GM19193 (cell line): Measurements from ENCODE around the gene HAPLN3.

Experiments used
- POLR2A ChIP-seq: IDR thresholded peaks from 4 replicates; pipeline ENCODE4 v1.6.1; 2011; ENCODE audit not compliant: insufficient read depth, insufficient read length; ENCODE audit errors: extremely low read depth

Gene HAPLN3

DNA sequence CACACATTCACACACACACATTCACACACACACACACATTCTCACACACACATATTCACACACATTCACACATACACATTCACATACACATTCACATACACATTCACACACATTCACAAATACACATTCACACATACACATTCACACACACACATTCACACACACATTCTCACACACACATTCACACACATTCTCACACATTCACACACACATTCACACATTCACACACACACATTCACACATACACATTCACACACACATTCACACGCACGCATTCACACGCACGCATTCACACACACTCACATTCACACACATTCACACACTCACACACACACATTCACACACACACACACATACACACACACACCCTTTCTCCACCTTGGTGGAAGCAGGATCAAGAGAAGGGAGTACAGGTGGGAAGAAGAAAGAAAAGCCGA lies 5.7 kb upstream of the HAPLN3 start:
- no peak for TF ChIP-seq POLR2A

DNA sequence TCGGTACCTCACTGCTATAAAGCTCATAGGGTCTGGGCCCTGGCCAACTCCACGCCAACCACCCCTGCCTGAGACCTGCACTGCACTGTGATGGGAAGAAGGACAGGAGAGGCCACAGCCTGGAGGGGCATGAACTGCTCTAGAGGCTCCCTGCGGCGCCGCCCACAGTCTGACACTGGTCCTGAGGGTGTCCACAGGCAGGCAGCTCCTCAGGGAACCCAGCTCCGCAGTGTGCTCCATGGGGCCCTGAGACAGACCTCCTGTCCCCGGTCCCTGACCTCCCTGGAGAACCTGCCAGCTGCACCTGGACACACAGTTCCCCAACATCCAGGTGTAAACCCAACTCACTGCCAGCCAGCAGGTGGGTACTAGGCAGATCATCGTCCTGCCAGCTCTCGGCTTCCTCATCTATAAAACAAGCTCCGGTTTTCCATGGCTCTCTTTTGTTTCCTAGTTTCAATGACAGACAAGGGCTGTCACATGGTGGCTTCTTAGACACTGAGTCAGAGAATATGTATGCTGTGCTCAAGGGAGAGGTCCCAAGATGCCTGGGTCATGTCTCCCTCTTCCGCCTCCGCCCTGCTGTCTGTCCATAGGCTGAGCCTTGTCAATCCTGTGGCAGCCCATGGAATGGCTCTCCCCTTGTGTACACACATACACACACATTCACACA lies 5.1 kb upstream of the HAPLN3 start:
- TF ChIP-seq POLR2A: no peak

DNA sequence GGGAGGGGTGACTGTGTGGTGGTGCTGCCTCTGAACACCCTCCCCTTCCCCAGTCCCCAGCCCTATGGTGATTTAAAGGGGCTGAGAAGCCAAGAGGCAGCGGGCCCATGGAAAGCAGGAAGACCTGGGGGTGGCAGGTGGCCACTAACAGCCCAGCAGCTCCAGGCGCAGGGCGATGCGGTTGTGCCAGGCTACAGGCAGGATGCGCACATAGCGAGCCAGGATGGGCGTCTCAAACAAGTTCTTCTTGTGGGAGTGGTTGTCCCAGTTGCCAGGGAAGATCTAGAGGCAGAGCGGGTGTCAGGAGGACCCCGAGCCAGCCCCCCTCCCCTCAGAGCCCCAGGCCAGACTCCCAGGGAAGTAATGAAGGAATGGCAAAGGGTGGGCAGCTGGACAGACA lies 3.9 kb upstream of the HAPLN3 start:
- no peak for TF ChIP-seq POLR2A

DNA sequence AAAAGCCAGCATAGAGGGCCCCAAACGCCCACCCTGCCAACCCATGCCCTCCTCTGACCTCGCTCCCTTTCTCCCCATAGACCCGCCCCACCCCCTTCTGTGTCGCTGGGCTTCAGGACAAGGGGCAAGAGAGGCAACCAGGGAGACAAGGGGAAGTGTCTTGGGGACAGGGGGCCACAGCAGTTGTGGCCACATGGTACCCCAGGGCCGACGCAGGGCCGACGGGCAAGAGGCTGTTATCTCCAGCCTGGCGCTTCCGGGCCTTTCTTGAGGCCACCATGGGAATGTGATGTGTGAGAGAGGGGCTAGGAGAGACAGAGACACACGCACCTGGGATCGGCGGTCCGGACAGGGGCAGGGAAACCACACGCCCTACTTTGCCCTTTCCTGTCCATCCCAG lies 3.4 kb upstream of the HAPLN3 start:
- no peak for TF ChIP-seq POLR2A

DNA sequence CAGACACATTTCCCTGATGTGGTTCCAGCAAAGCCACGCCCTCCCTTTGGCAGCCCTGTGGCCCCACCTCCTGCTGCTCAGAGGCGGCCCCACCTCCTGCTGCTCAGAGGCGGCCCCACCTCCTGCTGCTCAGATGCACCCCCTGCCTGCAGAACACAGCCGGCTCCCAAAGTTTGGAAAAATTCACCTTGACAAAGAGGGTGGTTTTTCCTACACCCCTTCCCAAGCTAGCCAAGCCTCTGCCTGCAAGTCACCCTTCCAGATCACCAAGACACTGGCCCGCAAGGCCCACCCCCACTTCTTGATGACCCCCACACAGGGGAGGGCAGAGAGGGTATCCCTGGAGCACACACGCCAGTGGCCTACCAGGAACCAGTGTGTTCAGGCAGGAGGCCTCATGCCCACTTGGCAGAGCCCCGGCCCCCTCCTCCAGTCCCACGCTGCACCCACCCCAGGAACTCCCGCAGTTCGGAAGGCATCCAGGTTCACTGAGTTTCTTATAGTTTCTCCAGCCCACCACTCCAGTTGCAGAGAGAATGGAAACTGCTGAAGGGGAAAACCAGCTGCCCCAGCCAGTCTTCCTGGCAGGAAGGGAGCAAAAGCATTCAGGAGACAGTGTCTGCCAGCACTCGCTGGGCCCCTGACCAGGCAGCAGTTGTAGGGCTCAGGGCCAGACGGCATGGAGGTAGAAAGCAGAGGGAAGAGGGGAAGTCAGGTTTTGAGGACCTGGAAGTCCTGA lies 2.3 kb upstream of the HAPLN3 start:
- TF ChIP-seq POLR2A: no peak

DNA sequence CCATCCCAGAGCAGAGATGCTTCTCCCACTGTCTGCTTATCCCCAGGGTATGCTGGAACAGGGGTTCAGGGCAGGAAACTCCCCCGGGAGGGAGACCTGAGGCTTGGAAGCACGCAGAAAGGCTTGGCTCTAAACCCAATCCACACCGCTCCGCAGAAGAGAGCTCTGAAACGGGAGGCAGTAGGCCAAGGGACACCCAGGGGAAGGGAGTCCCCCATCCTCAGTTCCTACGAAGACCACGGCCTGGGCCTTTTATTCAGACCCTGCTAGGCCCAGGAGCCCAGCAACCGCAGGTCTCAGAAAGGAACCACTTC lies 1.8 kb upstream of the HAPLN3 start:
- no peak for TF ChIP-seq POLR2A

DNA sequence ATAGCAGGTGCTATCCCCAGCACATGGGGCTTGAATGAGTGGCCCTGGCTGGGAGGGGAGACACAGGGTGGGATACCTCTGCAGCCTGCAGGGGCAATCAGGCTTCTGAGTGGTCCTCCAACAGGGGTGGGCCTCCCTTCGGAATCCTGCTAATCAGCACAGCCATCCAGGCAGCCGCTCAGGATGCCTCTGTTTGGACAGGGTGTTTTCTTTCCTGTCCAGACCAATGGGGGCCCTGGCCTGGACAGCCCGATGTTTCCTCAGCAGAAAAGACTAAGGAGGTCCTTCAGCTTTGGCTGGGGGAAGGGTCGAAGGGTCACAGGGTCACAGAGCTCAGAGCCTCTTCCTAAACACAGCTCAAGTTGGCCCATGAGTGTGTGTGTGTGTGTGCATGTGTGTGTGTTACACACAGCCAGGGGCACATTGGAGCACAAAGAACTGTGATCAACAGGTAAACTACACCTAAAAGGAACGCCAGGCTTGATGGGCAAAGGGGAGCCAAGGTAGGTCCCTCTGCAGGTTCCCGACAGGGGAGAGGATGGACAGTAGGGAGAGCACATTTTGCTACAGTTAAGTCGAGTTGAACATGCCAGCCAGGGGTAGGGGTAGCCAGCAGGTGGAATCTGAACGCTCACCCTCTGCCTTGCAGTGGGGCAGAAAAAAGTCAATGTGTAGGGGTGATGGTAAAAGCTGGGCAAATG lies 1.1 kb upstream of the HAPLN3 start:
- TF ChIP-seq POLR2A: no peak

DNA sequence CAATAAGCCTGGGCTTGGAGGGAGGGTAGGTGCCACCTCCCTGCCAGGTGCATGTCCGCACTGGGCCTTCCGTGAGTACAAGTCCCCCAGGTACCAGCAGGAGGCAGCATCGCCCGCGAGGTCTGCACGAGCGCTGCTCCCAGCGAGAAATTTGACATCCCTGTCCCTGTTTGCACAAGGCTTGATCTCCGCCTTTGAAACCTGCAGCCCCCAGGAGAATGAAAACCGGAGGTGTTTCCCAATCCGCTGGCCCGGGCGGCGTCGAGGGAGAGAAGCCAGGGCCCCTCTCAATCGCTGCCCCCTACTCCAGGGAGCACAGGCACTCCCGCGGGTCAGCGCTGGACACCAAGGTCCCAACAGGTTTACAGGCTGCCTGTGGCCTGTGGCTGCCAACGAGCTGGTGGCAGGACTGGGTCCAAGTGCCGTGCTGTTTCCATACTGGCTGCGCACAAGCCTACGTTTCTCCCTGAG lies 961 bp downstream of the HAPLN3 start:
- TF ChIP-seq POLR2A: no peak

DNA sequence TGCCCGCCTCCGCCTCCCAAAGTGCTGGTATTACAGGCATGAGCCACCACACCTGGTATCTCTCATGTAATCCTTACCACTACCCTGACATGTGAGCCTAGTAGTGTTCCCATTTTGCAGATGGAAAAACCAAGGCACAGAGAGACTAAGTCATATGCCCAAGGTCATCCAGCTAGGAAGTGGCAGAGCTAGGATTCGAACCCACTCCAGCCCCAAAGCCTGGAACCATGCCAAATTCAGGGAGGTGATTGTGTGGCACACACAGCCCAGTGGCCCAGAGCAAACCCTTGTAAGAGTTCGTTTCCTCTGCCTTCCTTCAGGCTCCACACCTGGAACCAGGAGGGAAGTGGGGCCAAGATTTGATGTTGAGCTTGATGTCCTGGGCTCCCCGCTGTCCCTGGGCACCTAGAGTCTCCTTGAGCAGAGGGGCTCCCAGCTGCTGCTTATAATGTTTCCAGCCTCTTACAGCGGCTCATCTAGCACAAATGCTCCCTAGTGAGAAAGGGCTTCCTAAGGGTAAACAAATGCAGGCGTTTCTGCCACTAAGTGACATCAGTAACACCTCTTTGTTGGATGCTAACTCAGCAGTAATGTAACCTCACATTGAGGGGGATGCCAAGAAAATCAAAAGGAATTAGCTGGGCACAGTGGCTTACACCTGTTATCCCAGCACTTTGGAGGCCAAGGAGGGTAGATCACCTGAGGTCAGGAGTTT lies 3.6 kb downstream of the HAPLN3 start:
- TF ChIP-seq POLR2A: no peak

DNA sequence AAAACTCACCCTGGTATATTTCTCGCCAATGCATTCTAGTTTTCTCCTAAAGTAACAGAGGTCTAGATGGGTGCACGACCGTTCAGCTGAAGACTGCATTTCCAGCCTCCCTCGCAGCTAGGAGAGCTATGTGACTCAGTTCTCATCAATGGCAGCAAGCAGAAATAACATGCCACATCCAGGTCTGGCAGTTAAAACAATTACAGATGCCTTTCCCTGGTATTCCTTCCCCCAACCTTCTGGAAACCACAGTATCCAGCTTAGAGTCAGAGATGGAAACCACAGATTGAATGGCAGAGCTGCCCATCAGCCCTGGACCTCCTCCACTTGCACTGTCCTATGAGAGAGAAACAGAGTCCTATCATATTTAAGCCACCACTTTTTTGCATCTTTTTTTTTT lies 4.8 kb downstream of the HAPLN3 start:
- TF ChIP-seq POLR2A: no peak

DNA sequence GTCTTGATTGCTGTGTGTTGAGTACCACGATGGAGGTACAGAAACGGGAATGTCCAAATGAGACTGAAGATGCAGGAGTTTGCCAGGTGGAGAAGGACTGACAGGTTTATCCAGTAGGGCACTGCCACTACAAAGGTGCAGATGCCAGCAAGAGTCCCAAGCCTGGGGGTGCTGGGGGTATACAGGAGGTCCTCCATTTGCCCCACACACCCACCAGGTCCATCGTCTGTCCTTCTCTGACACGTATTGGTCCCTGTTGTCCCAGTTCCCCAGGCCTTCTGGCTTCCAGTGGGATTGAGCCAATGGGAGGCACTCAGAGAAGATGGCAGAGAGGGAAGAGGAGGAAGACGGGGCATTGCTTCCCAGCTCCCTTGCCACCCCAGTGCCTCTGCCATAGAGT lies 6.6 kb downstream of the HAPLN3 start:
- no peak for TF ChIP-seq POLR2A

DNA sequence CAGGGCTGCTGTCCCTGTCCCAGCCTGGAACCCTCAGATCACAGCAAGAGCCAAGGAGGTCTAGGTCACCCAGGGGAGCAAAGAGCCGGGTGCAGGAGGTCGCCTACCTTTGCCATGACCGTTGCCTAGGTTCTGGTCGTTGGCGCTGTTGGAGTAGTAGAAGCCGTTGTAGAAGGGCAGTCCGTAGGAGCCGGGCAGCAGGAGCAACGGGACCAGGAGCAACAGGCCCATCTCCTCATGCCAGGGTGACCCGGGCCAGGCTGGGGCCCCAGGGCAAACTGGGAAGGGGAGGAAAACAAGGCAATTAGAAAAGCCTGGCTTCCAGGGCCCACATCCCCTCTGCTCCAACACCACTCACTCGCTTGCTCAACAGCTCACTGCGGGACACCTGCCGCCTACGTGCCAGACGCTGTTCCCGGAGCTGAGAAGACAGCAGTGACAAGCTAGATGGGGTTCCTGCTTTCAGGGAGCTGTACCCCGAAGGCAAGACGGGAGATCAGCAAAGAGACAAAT lies 8.2 kb downstream of the HAPLN3 start:
- no peak for TF ChIP-seq POLR2A

DNA sequence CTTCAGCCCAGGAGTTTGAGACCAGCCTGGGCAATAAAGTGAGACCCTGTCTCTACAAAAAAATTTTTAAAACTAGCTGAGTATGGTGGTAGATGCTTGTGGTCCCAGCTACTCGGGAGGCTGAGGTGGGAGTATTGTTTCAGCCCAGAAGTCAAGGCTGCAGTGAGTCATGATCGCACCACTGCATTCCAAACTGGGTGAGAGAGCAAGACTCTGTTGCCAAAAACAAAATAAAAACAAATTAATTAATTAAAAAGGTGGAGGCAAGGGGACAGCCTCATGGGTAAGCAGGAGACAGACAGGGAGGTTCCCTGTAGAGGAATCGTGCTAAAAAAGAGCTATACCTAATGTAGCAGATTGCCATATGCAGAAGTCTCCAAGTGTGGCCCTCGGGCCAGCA lies 12.6 kb downstream of the HAPLN3 start:
- TF ChIP-seq POLR2A: no peak

DNA sequence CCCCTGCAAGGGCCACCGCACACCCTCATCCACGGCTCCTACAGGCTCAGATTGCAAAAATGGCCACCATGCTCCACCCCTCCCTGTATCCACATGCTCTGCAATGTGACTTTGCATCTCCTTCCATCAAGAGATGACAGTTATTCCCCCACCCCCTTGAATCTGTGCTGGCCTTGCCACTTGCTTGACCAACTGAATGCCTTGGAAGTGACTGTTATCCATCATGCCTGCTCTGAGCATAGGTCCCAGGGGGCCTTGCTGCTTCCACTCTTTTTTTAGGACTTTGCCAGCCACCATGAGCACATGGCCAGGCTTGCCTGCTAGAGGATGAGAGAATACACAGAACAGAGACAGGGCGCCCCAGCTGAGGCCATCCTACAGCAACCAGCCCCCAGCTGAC lies 13.6 kb downstream of the HAPLN3 start:
- TF ChIP-seq POLR2A: no peak

DNA sequence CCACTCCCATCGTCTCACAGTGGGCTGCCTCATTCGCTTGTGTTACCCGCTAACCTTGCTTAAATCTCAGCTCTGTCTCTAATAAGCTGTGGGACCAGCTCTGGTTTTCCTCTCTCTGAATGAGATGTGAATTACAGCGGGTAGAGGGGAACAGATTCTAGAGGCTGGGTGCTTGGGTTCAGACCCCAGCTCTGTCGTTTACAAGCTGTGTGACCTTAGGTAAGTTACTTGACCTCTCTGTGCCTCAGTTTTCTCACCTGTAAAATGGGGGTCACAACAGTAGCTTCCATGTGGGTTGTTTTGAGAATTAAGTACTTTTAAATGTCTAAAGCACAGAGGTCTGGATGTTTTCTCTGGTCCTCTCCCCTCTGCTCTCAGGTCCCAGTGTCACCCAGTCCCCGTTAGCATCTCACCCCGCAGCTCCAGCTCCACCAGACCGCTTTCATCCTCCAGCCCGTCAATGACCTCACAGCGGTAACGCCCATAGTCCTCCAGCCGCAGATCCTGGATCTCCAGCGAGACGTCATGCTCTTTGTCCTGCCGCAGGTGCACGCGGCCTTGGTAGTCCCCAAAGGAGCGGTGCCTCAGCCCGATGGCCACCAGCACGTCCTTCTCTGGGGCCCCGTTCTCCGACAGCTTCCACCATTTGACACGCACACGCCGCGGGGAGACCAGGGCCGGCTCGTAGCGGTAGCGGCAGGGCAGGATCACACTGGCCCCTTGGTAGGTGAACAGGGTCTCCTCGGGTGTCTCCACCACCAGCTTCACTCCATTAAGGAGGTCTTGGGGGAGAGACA lies 14.2 kb downstream of the HAPLN3 start:
- no peak for TF ChIP-seq POLR2A

DNA sequence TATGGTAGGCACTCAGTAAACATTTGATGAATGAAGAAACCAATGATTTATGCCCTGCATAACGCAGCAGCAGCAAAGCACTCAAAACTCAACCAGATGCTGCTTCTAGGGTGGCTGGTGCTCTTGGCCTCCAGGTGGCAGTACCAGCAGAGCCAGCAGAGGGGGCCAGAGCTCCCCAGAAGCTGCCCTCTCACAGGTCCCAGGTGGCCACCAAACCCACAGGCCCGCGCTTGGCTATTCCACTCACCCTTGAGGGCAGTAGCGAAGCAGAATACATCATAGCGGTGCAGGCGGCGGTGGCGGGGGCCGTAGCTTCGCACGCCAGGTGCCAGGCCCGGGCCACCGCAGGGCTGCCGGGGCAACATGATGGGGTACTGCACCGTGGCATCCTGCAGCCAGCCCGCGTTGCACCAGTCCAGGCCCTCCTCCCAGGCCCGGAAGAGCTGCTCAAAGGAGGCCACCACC lies 16.6 kb downstream of the HAPLN3 start:
- no peak for TF ChIP-seq POLR2A
